Testis (tissue), 2 donors: ENCODE measurements around the gene DYNC1I2.

Experiments
- CTCF ChIP-seq, 3 experiments: fragments of 450-650 bp in 2 of 3; fragments of 200-600 bp in 1 of 3; sonication (generic) in 1 of 3; IDR thresholded peaks; one replicate each; pipeline ENCODE4 v1.5.1; 2016 to 2019; ENCODE audit warnings: antibody characterized with exemption in 3 of 3, mild to moderate bottlenecking in 2 of 3, moderate library complexity in 1 of 3
- POLR2A ChIP-seq: fragments of 450-650 bp; IDR thresholded peaks from one replicate; pipeline ENCODE4 v1.6.1; 2017; ENCODE audit warnings: antibody characterized with exemption, mild to moderate bottlenecking, moderate library complexity

- TF ChIP-seq POLR2A (no peak), CTCF (IDR thresholded peaks at IDR 0.05) (no peak)
Measured at GRCh38 chr2:171669121-171669520, 18.1 kb upstream of the DYNC1I2 start.
